Measurements from ENCODE around the gene RAPGEF6.
"Not testable (repeated sequence)": the region's sequence is repeated elsewhere in the genome, so short reads cannot be mapped to it uniquely, and the experiment has no call there.

RAPGEF6 gene

GRCh38 chr5:131634996-131635683, at the start of gene RAPGEF6:
Gene RAPGEF6, minus strand, starts transcription at chr5:131635229. Its CDS starts 199 bp downstream, at chr5:131635030.
- DNase-seq (ENCODE audit: low spot score), result peak; percentile 99

- no peak for DNase-seq (ENCODE audit: low spot score)
Measured at GRCh38 chr5:131684595-131684994, 49.6 kb upstream of the RAPGEF6 start.

- no peak for DNase-seq (ENCODE audit: low spot score)
Measured at GRCh38 chr5:131684051-131684450, 49.0 kb upstream of the RAPGEF6 start.

- DNase-seq (ENCODE audit: low spot score), result no peak
Measured at GRCh38 chr5:131682826-131683225, 47.8 kb upstream of the RAPGEF6 start.

- DNase-seq (ENCODE audit: low spot score), result no peak
Measured at GRCh38 chr5:131682175-131682574, 47.1 kb upstream of the RAPGEF6 start.

- no peak for DNase-seq (ENCODE audit: low spot score)
Measured at GRCh38 chr5:131679911-131680310, 44.9 kb upstream of the RAPGEF6 start.

GRCh38 chr5:131678273-131678672, 43.2 kb upstream of the RAPGEF6 start:
- not testable (repeated sequence) for DNase-seq (ENCODE audit: low spot score)

GRCh38 chr5:131677115-131677514, 42.1 kb upstream of the RAPGEF6 start:
- no peak for DNase-seq (ENCODE audit: low spot score)

GRCh38 chr5:131672776-131673175, 37.7 kb upstream of the RAPGEF6 start:
- peak; percentile 18 for DNase-seq (ENCODE audit: low spot score)

GRCh38 chr5:131671994-131672655, 37.1 kb upstream of the RAPGEF6 start:
- peak; percentile 87 for DNase-seq (ENCODE audit: low spot score)

GRCh38 chr5:131671409-131671808, 36.4 kb upstream of the RAPGEF6 start:
- DNase-seq (ENCODE audit: low spot score), result peak; percentile 25

GRCh38 chr5:131664929-131665328, 29.9 kb upstream of the RAPGEF6 start:
- no peak for DNase-seq (ENCODE audit: low spot score)

GRCh38 chr5:131661933-131662332, 26.9 kb upstream of the RAPGEF6 start:
- DNase-seq (ENCODE audit: low spot score), result no peak

GRCh38 chr5:131659841-131660240, 24.8 kb upstream of the RAPGEF6 start:
- no peak for DNase-seq (ENCODE audit: low spot score)

- DNase-seq (ENCODE audit: low spot score), result no peak
Measured at GRCh38 chr5:131659290-131659689, 24.3 kb upstream of the RAPGEF6 start.

GRCh38 chr5:131654776-131655175, 19.7 kb upstream of the RAPGEF6 start:
- DNase-seq (ENCODE audit: low spot score), result no peak

GRCh38 chr5:131654309-131654708, 19.3 kb upstream of the RAPGEF6 start:
- no peak for DNase-seq (ENCODE audit: low spot score)

- no peak for DNase-seq (ENCODE audit: low spot score)
Measured at GRCh38 chr5:131649161-131649560, 14.1 kb upstream of the RAPGEF6 start.

- no peak for DNase-seq (ENCODE audit: low spot score)
Measured at GRCh38 chr5:131647048-131647769, 12.2 kb upstream of the RAPGEF6 start.

GRCh38 chr5:131644822-131645221, 9.8 kb upstream of the RAPGEF6 start:
- DNase-seq (ENCODE audit: low spot score), result no peak

GRCh38 chr5:131644370-131644769, 9.3 kb upstream of the RAPGEF6 start:
- DNase-seq (ENCODE audit: low spot score), result no peak

GRCh38 chr5:131641494-131641893, 6.5 kb upstream of the RAPGEF6 start:
- DNase-seq (ENCODE audit: low spot score), result no peak

All from globus pallidus (tissue), 1 donor.